BLaER1 treated with 17β-estradiol and CSF1 and Interleukin-3, amounts not matched to agents 10 nM and 100 nM (cell line): Measurements from ENCODE around the gene ENDOU.
"Not testable (repeated sequence)": the region's sequence is repeated elsewhere in the genome, so short reads cannot be mapped to it uniquely, and the experiment has no call there.

Experiments used
- H3K27ac ChIP-seq, 11 experiments: shearing (Covaris generic); formaldehyde crosslinking; 2 replicates each; pipeline ENCODE4 v1.8.1; 2022
- H3K27me3 ChIP-seq, 11 experiments: shearing (Covaris generic); formaldehyde crosslinking; 2 replicates each; pipeline ENCODE4 v1.8.1; 2022
- H3K36me3 ChIP-seq, 11 experiments: shearing (Covaris generic); formaldehyde crosslinking; 2 replicates each; pipeline ENCODE4 v1.8.1; 2022
- H3K4me1 ChIP-seq, 10 experiments: shearing (Covaris generic); formaldehyde crosslinking; 2 replicates each; pipeline ENCODE4 v1.8.1; 2022
- H3K4me2 ChIP-seq, 11 experiments: shearing (Covaris generic); formaldehyde crosslinking; 2 replicates each; pipeline ENCODE4 v1.8.1; 2022
- H3K4me3 ChIP-seq, 10 experiments: shearing (Covaris generic); formaldehyde crosslinking; 2 replicates each; pipeline ENCODE4 v1.8.1; 2022
- H3K9ac ChIP-seq, 11 experiments: shearing (Covaris generic); formaldehyde crosslinking; 2 replicates each; pipeline ENCODE4 v1.8.1; 2022
- H3K9me3 ChIP-seq, 11 experiments: shearing (Covaris generic); formaldehyde crosslinking; replicated peaks in 1 of 11; 2 replicates each; pipeline ENCODE4 v1.8.1; 2022
- H4K20me1 ChIP-seq, 11 experiments: shearing (Covaris generic); formaldehyde crosslinking; 2 replicates each; pipeline ENCODE4 v1.8.1; 2022
- Cebpa-rat ChIP-seq, 11 experiments: shearing (Covaris generic); IDR thresholded peaks; 2 replicates each; pipeline ENCODE4 v1.8.1; 2022

The ENDOU gene

GRCh38 chr12:47687636-47688035 is 37.7 kb downstream of the ENDOU start:
- H3K9me3 ChIP-seq: peaks cover 0 to 8% (median 5%) of the 10 kb centered on the region in 11 experiments; a peak in 9 of 22 replicates
- H3K4me3 ChIP-seq: no peak overlapping the region
- H3K4me2 ChIP-seq: no peak overlapping the region
- H3K27me3 ChIP-seq: no peaks in the 10 kb centered on the region
- no peak for TF ChIP-seq Cebpa-rat (IDR thresholded peaks at IDR 0.05)
- H3K36me3 ChIP-seq: peaks cover 56 to 100% (median 84%) of the 10 kb centered on the region in 11 experiments
- H4K20me1 ChIP-seq: peaks cover 0 to 4% (median 0%) of the 10 kb centered on the region in 11 experiments; a peak in 1 of 22 replicates
- H3K4me1 ChIP-seq: no peaks in the 10 kb centered on the region
- no peak overlapping the region for H3K9ac ChIP-seq
- H3K27ac ChIP-seq: no peak overlapping the region

GRCh38 chr12:47686645-47687240 is 38.5 kb downstream of the ENDOU start:
- Histone ChIP-seq H3K9me3 (no peaks in the 10 kb centered on the region), H3K4me1 (no peaks in the 10 kb centered on the region), H4K20me1 (peaks cover 0 to 4% (median 0%) of the 10 kb centered on the region in 11 experiments; a peak in 1 of 22 replicates), H3K9ac (no peak overlapping the region), H3K27me3 (no peaks in the 10 kb centered on the region), H3K36me3 (peaks cover 55 to 100% (median 84%) of the 10 kb centered on the region in 11 experiments), H3K27ac (no peak overlapping the region), H3K4me2 (no peak overlapping the region), H3K4me3 (no peak overlapping the region)
- no peak for TF ChIP-seq Cebpa-rat (IDR thresholded peaks at IDR 0.05)

GRCh38 chr12:47679785-47680184 is 45.5 kb downstream of the ENDOU start:
- H3K4me2 ChIP-seq: no peak overlapping the region
- peaks cover 62 to 99% (median 87%) of the 10 kb centered on the region in 11 experiments for H3K36me3 ChIP-seq
- TF ChIP-seq Cebpa-rat (IDR thresholded peaks at IDR 0.05): no peak
- no peaks in the 10 kb centered on the region for H3K4me1 ChIP-seq
- H3K9me3 ChIP-seq: peaks cover 0 to 25% (median 6%) of the 10 kb centered on the region in 11 experiments; a peak in 11 of 22 replicates
- H3K9ac ChIP-seq: no peak overlapping the region
- no peak overlapping the region for H3K4me3 ChIP-seq
- H4K20me1 ChIP-seq: no peaks in the 10 kb centered on the region
- no peaks in the 10 kb centered on the region for H3K27me3 ChIP-seq
- H3K27ac ChIP-seq: no peak overlapping the region

GRCh38 chr12:47672068-47672467 is 53.2 kb downstream of the ENDOU start:
- Histone ChIP-seq H3K27ac (no peak overlapping the region), H3K4me1 (no peaks in the 10 kb centered on the region), H3K9ac (no peak overlapping the region), H3K9me3 (peaks cover 0 to 9% (median 0%) of the 10 kb centered on the region in 11 experiments; a peak in 4 of 22 replicates), H3K4me2 (no peak overlapping the region), H3K4me3 (no peak overlapping the region), H3K36me3 (peaks cover 49 to 98% (median 82%) of the 10 kb centered on the region in 11 experiments), H3K27me3 (no peaks in the 10 kb centered on the region), H4K20me1 (peaks cover 0 to 4% (median 0%) of the 10 kb centered on the region in 11 experiments; a peak in 1 of 22 replicates)
- TF ChIP-seq Cebpa-rat (IDR thresholded peaks at IDR 0.05): no peak

- H3K4me1 ChIP-seq, H3K9me3 ChIP-seq, H3K9ac ChIP-seq, H3K4me3 ChIP-seq, H3K27me3 ChIP-seq, H3K27ac ChIP-seq, H4K20me1 ChIP-seq, H3K4me2 ChIP-seq: not testable (repeated sequence)
- peak in 4 of 11 experiments; percentile 11 to 52 (median 28); a peak in 3 of 22 replicates for TF ChIP-seq Cebpa-rat (IDR thresholded peaks at IDR 0.05)
- peaks cover 60 to 98% (median 80%) of the 10 kb centered on the region in 11 experiments for H3K36me3 ChIP-seq
Measured at GRCh38 chr12:47667935-47668334, 57.4 kb downstream of the ENDOU start.
